Measurements from ENCODE around the gene TMCO5A. TPM values are rescaled to one million over a fixed set of nuclear protein-coding genes. Genes with fewer than 3 reads are reported as not detected.
"Not testable (repeated sequence)": the region's sequence is repeated elsewhere in the genome, so short reads cannot be mapped to it uniquely, and the experiment has no call there.

TMCO5A gene
- total RNA-seq: not detected in 2 replicates
- polyA plus RNA-seq (2012): not detected

- no peak for DNase-seq (ENCODE audit: low read depth)
These were observed at the start of gene TMCO5A for GRCh38 chr15:37934340-37934739. Gene TMCO5A, plus strand, starts transcription at chr15:37934640. Its CDS starts 1,684 bp downstream, at chr15:37936324.

DNA sequence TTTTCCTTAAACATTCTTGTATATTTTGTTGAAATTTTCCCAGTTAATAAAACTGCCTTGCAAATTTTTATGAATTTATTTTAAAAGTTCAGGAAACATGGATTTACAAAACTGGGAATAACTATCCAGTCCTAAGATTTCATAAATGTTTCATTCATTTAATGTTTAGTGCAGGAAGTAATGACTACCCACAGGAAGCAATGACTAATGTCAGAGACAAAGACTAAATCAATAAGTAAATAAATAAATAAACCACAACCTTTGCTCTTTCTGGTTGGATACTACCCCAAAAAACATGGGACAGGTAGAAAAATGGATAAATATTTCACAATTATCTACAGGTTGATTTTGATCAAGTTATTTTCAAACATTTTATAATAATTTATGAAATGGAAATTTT, 48.8 kb upstream of the TMCO5A start:
- no peak for DNase-seq (ENCODE audit: low read depth)

DNA sequence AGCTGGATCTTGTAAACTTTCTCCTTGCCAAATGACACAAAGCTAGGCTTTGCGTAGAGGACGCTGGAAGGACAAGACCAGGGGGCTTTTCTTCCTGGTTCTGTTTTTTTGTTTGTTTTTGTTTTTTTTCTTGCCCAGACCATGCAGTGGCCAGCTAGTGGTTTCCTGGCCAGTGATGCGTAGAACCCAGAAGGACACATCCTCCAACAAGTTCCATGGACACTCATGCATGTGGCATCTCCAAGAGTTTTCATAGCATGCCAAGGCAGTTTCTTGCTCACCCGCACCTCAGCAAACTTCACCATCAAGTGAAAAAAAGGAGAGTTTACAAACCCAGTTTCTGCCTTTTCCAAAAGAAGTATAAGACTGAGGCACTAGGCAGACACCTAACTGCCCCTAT, 46.1 kb upstream of the TMCO5A start:
- no peak for DNase-seq (ENCODE audit: low read depth)

DNA sequence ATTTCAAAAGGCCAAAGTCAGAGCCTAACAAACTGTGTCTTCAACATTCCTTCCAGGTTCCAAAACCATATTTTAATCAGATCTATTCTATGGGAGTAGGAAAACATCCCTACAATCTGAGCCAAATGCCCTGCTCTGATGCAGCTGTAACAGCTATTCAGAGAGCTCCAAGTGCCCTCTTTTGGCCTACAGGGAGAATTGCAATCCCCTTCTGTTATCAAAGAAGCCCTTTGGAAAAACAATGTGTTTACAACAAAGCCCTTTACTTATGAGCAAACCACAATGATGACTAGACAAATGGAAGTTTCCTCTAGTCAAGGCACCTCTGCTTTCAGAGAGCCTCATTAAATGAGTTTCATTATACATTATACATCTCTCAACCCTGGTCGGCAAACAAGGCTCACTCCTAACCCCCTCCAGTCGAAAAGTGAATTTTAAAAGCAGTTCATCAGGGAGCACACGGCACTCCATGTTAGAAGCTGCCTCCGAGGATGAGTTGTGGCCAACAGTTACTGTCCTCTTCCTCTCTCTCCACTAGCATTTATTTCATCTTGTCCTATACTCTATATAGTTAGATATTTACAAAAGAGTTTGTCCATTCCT, 42.6 kb upstream of the TMCO5A start:
- peak; percentile 51 for DNase-seq (ENCODE audit: low read depth)

- DNase-seq (ENCODE audit: low read depth): no peak
These were observed 41.1 kb upstream of the TMCO5A start for GRCh38 chr15:37893309-37893708.

DNA sequence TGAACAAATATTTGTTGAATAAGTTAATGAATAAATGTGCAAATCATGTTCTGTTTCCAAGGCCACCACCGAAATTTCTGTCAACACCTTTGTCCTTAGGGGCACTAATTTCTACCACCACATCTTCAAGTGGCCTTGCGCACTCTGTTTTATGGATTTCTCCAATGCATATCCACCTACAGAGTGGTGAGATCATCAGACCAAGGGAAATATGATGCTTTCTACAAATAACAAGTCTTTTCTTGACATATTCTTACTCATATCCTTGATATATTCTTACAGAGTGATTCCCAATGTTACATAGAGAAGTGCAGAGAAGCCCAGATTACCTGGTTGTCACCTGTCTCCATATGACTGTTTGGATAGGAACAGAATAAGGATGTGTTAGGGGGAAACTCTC, 36.1 kb upstream of the TMCO5A start:
- no peak for DNase-seq (ENCODE audit: low read depth)

GRCh38 chr15:37900326-37901221, 33.9 kb upstream of the TMCO5A start:
- peak; percentile 22 for DNase-seq (ENCODE audit: low read depth)

DNA sequence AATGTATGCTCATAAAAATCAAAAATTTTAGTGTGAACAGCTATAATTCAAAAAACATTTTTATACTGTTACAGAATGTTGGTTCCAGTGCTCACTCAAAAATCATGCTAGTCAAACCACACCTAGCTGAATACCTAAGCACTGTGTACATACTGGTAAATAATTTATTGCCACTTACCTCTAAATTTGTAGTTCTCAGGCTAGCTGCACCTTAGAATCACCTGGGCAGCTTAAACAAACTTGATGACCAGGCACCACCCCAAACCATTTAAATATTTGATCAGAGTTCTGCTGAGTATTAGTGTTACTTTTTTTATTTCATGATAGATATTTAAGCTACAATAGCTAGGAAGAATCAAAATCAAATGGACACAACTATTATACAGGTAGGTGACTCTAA, 32.3 kb upstream of the TMCO5A start:
- DNase-seq (ENCODE audit: low read depth): no peak

GRCh38 chr15:37903919-37904625, 30.4 kb upstream of the TMCO5A start:
- DNase-seq (ENCODE audit: low read depth): no peak

DNA sequence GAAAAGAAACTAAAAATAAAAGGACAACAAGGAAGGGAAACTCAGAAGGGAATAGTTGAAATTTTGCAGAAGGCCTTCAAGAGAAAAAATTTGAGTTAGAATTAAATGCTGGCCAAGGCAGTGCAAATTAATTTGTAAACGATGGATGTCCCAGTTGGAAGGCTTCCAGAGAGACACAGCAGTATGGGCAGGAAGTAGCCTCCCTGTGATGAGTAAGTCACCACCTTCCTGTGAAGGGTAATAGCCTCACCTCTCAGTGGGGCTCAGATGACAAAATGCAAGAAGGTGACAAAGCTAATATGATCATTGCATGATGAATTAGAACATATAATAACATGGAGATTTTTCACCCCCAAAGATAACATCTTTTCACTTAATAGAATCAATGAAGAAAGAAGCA, 27.3 kb upstream of the TMCO5A start:
- DNase-seq (ENCODE audit: low read depth): no peak

GRCh38 chr15:37921527-37922385, 12.7 kb upstream of the TMCO5A start:
- DNase-seq (ENCODE audit: low read depth): peak; percentile 28

DNA sequence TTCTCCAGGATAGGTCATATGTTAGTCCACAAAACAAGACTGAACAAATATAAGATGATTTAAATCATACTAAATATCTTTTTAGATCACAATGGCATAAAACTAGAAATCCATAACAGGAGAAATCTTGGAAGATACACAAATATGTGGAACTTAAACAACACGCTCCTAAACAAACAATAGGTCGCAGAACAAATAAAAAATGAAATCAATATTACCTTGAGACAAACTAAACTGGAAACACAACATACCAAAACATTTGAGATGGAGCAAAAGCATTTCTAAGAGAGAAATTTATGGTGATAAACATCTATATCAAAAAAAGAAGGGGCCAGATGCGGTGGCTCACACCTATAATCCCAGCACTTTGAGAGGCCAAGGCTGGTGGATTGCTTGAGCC, 8.3 kb upstream of the TMCO5A start:
- no peak for DNase-seq (ENCODE audit: low read depth)

DNA sequence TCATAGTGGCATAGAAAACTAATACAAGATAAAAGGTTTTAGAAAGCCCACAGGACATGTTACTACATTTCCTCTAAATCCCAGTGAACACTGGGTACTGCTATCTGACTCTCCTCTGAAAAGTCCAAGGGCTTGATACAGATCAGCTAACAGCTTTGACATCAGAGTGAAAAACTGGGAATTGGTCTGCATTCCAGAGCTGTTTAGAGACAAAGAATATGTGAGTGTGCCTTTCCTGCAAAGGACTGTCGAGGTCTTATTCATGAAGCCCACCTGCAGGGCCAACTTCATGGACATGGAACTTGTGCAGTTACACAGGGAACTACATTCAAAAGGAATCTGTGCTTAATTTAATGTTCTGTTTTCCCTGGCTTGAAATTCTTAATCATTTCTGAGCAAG, 5.2 kb upstream of the TMCO5A start:
- DNase-seq (ENCODE audit: low read depth): no peak

GRCh38 chr15:37931321-37931720, 3.1 kb upstream of the TMCO5A start:
- no peak for DNase-seq (ENCODE audit: low read depth)

GRCh38 chr15:37931868-37932267, 2.6 kb upstream of the TMCO5A start:
- peak; percentile 12 for DNase-seq (ENCODE audit: low read depth)

DNA sequence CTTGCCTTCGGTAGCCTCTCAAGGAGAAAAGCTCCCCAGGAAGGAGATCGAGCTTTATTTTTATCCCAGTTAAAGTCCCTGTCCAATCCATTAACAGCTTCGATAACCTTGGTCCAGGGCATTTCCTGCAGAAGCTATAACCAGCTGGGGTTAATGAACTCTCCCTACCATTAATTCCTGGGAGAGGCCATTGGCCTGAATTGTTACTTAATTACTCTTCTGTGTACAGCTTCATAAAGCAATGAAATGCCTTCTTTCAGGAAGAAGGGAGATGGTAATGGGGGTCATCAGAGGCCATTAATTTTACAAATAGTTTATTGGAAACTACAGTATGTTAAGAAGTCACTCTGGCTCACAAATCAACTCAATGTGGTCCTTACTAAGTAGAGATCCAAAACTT, 1.9 kb upstream of the TMCO5A start:
- DNase-seq (ENCODE audit: low read depth): no peak

GRCh38 chr15:37933666-37934065, 774 bp upstream of the TMCO5A start:
- DNase-seq (ENCODE audit: low read depth): peak; percentile 4

DNA sequence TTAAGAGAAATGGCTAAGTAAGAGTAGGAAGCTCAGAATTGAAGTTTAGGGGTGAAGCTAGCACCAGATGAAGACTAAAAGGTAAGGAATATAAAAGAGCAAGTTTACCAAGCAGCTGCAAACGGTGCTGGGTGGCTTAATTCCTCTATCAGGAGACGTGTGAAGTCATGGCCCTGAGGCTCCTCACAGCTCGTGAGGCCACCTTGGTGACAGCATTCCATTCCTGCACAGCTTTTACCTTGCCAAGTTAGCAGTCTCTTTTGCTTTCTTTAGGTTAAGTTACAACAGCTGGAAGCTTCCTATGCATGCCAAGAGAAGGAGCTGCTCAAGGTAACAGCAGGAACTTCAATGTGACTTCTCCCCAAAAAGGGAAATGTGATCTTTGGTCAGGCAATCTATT, 6.4 kb downstream of the TMCO5A start:
- DNase-seq (ENCODE audit: low read depth): no peak

DNA sequence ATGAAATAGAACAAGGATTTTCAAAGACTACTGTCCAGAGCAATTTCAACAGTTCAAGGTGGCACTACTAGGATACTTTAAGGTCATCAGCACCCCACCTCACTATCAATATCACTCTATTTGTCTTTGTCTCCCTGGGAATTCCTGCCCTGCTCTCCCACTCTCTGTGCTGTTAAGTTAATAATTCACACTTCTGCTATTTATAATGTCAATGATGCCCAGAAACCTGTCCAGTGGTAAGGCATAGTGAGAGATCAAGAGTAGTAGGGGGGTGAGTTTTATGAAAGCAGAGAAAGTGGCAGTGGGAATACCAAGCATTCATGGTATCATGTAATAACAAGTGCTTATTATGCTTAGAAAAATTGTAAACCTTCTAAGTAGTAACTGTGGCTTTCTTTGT, 7.3 kb downstream of the TMCO5A start:
- no peak for DNase-seq (ENCODE audit: low read depth)

DNA sequence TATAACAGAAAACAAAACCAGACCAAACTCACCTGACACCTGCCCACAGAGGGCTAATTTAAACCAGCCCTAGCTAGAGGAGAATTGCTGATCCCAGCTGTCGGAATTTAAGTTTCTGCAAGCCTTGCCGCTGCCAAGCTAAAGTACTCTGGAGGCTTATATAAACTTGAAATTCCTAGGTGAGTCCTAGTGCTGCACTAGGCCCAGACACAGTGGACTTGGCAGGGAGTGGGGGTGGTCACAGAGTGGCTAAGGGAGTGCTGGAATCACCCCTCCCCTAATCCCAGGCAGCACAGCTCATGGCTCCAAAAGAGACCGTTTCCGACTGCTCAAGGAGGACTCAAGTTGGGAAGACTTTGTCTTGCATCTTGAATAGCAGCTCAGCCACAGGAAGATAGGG, 17.6 kb downstream of the TMCO5A start:
- DNase-seq (ENCODE audit: low read depth): no peak

DNA sequence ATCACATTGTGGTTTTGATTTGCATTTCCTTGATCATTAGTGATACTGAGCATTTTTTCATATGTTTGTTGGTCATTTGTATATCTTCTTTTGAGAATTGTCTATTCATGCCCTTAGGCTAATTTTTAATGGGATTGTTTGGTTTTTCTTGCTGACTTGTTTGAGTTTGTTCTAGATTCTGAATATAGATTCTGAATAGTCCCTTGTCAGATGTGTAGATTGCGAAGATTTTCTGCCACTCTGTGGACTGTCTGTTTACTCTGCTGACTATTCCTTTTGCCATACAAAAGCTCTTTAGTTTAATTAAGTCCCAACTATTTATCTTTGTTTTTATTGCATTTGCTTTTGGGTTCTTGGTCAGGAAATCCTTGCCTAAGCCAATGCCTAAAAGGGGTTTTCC, 26.3 kb downstream of the TMCO5A start:
- not testable (repeated sequence) for DNase-seq (ENCODE audit: low read depth)

Measured in myocyte (in vitro differentiated cells).